ENCODE data around the gene NDUFA7.
"Not testable (repeated sequence)": the region's sequence is repeated elsewhere in the genome, so short reads cannot be mapped to it uniquely, and the experiment has no call there.

NDUFA7 gene

GRCh38 chr19:8307400-8307964 is 13.7 kb downstream of the NDUFA7 start:
- no peak for DNase-seq (ENCODE audit: low read depth, low spot score)
- in situ Hi-C loops (cut with HindIII; ENCODE audit: low sequenced_read_pairs), result no loop called here

GRCh38 chr19:8306235-8307054 is 14.7 kb downstream of the NDUFA7 start:
- DNase-seq (ENCODE audit: low read depth, low spot score), result no peak
- H3K4me3 ChIP-seq (ENCODE audit: low read depth, low read length), result no peak overlapping the region
- TF ChIP-seq CTCF (IDR thresholded peaks at IDR 0.05; ENCODE audit: low read depth, low read length), result no peak
- in situ Hi-C loops (cut with HindIII; ENCODE audit: low sequenced_read_pairs), result no loop called here

More at GRCh38 chr19:8307400-8307964, 13.7 kb downstream of the NDUFA7 start:
- peak overlapping the region; percentile 62 for H3K4me3 ChIP-seq (ENCODE audit: low read depth, low read length)
- no peak for TF ChIP-seq CTCF (IDR thresholded peaks at IDR 0.05; ENCODE audit: low read depth, low read length)

- no peak overlapping the region for H3K4me3 ChIP-seq (ENCODE audit: low read depth, low read length)
- DNase-seq (ENCODE audit: low read depth, low spot score), result no peak
- in situ Hi-C loops (cut with HindIII; ENCODE audit: low sequenced_read_pairs), result no loop called here
- TF ChIP-seq CTCF (IDR thresholded peaks at IDR 0.05; ENCODE audit: low read depth, low read length), result no peak
These were observed 15.4 kb downstream of the NDUFA7 start for GRCh38 chr19:8305798-8306197.

GRCh38 chr19:8304841-8305621 is 16.1 kb downstream of the NDUFA7 start:
- TF ChIP-seq CTCF (IDR thresholded peaks at IDR 0.05; ENCODE audit: low read depth, low read length), result no peak
- no peak for DNase-seq (ENCODE audit: low read depth, low spot score)
- no peak overlapping the region for H3K4me3 ChIP-seq (ENCODE audit: low read depth, low read length)
- in situ Hi-C loops (cut with HindIII; ENCODE audit: low sequenced_read_pairs), result no loop called here

GRCh38 chr19:8302734-8303133 is 18.4 kb downstream of the NDUFA7 start:
- no peak for TF ChIP-seq CTCF (IDR thresholded peaks at IDR 0.05; ENCODE audit: low read depth, low read length)

GRCh38 chr19:8302357-8302691 is 18.9 kb downstream of the NDUFA7 start:
- no peak overlapping the region for H3K4me3 ChIP-seq (ENCODE audit: low read depth, low read length)
- DNase-seq (ENCODE audit: low read depth, low spot score), result no peak
- in situ Hi-C loops (cut with HindIII; ENCODE audit: low sequenced_read_pairs), result no loop called here
- TF ChIP-seq CTCF (IDR thresholded peaks at IDR 0.05; ENCODE audit: low read depth, low read length), result no peak

More at GRCh38 chr19:8302734-8303133, 18.4 kb downstream of the NDUFA7 start:
- DNase-seq (ENCODE audit: low read depth, low spot score), result no peak
- in situ Hi-C loops (cut with HindIII; ENCODE audit: low sequenced_read_pairs), result no loop called here
- no peak overlapping the region for H3K4me3 ChIP-seq (ENCODE audit: low read depth, low read length)

GRCh38 chr19:8291337-8291736 is 29.8 kb downstream of the NDUFA7 start:
- in situ Hi-C loops (cut with HindIII; ENCODE audit: low sequenced_read_pairs); H3K4me3 ChIP-seq (ENCODE audit: low read depth, low read length); DNase-seq (ENCODE audit: low read depth, low spot score): not testable (repeated sequence)

GRCh38 chr19:8276508-8276907 is 44.7 kb downstream of the NDUFA7 start:
- DNase-seq (ENCODE audit: low read depth, low spot score); H3K4me3 ChIP-seq (ENCODE audit: low read depth, low read length); in situ Hi-C loops (cut with HindIII; ENCODE audit: low sequenced_read_pairs): not testable (repeated sequence)

Data from astrocyte of the spinal cord (primary cell).